Caco-2 (cell line): ENCODE measurements around the gene INPP4B. TPM values are rescaled to one million over a fixed set of nuclear protein-coding genes. Genes with fewer than 3 reads are reported as not detected.
A peak's percentile ranks its signal among the peaks of the same experiment; 100 is the strongest.

ENCODE experiments used
- BruUV-seq: library from RNA; stranded (reverse); fragments of 400-500 nt; replicated peaks from 2 replicates; lab custom pipeline; 2021; lab: Mats Ljungman, UMichigan
- CTCF ChIA-PET: fragments of 300-600 bp; sonication (Branson Sonifier 250); formaldehyde crosslinking; loops from one replicate; lab custom pipeline; 2022; ENCODE audit warnings: antibody characterized with exemption; lab: Charles Lee
- POLR2A ChIA-PET: fragments of 300-600 bp; sonication (Branson Sonifier 250); formaldehyde crosslinking; loops from one replicate; lab custom pipeline; 2022; ENCODE audit warnings: antibody characterized with exemption; lab: Charles Lee
- DNase-seq, 2 experiments: peaks; one replicate each; pipeline versions ENCODE4 v3.0.0 to v3.0.0-alpha.2; 2020 to 2022
- H3K27me3 ChIP-seq: replicated peaks from 2 replicates; pipeline ENCODE4 v1.6.0; 2011; ENCODE audit warnings: low read length; ENCODE audit not compliant: control insufficient read depth, insufficient read depth
- H3K36me3 ChIP-seq: 2 replicates; pipeline ENCODE4 v1.5.1; 2011; ENCODE audit warnings: low read length; ENCODE audit not compliant: control insufficient read depth, insufficient read depth
- H3K4me1 ChIP-seq: fragments of 250-450 bp; sonication (Bioruptor Pico); 2 replicates; pipeline ENCODE4 v1.5.1; 2020; ENCODE audit warnings: mild to moderate bottlenecking
- H3K4me3 ChIP-seq: 2 replicates; pipeline ENCODE4 v1.5.1; 2011; ENCODE audit warnings: low read depth, mild to moderate bottlenecking, control low read depth, low read length
- H3K9me3 ChIP-seq: fragments of 250-450 bp; sonication (Bioruptor Pico); 2 replicates; pipeline ENCODE4 v1.5.1; 2020; ENCODE audit warnings: mild to moderate bottlenecking, moderate library complexity
- H3K27ac Mint-ChIP-seq: one replicate; pipeline ENCODE4 v1.8.0; 2022; ENCODE audit warnings: mixed read lengths; ENCODE audit not compliant: unreplicated experiment
- H3K27me3 Mint-ChIP-seq: one replicate; pipeline ENCODE4 v1.8.0; 2022; ENCODE audit warnings: mixed read lengths; ENCODE audit not compliant: insufficient read depth, unreplicated experiment
- H3K36me3 Mint-ChIP-seq: one replicate; pipeline ENCODE4 v1.8.0; 2022; ENCODE audit warnings: mild to moderate bottlenecking, mixed read lengths; ENCODE audit not compliant: insufficient read depth, unreplicated experiment
- H3K4me1 Mint-ChIP-seq: one replicate; pipeline ENCODE4 v1.8.0; 2022; ENCODE audit warnings: low read depth, mixed read lengths; ENCODE audit not compliant: unreplicated experiment
- H3K4me3 Mint-ChIP-seq: one replicate; pipeline ENCODE4 v1.8.0; 2022; ENCODE audit warnings: mild to moderate bottlenecking, moderate library complexity, mixed read lengths; ENCODE audit not compliant: unreplicated experiment
- H3K9me3 Mint-ChIP-seq: one replicate; pipeline ENCODE4 v1.8.0; 2022; ENCODE audit warnings: mixed read lengths; ENCODE audit not compliant: unreplicated experiment
- intact Hi-C: fragments of 100-400 bp; cut with micrococcal nuclease; formaldehyde crosslinking; loops from one replicate; pipeline ENCODE4 v1.10.0; 2022; ENCODE audit not compliant: unreplicated experiment
- total RNA-seq: library from RNA; stranded (reverse); gene quantifications from 2 replicates; pipeline ENCODE4 v1.2.3, GENCODE V29; 2022
- TF ChIP-seq, protein P1 (sequence below), 2 experiments: fragments of 200-600 bp in 1 of 2; IDR thresholded peaks; 1 replicate in 1 of 2; 2 replicates in 1 of 2; pipeline versions ENCODE4 v1.5.1 to v1.8.0; 2011 to 2022; ENCODE audit warnings: antibody characterized with exemption in 1 of 2, control low read depth in 1 of 2, inconsistent platforms in 1 of 2, low read depth in 1 of 2, low read length in 1 of 2, mild to moderate bottlenecking in 1 of 2, moderate library complexity in 1 of 2; ENCODE audit not compliant: insufficient read depth in 1 of 2, severe bottlenecking in 1 of 2, unreplicated experiment in 1 of 2

INPP4B gene
- total RNA-seq, 1 experiment from 2014 or later = 10.3 TPM

DNA sequence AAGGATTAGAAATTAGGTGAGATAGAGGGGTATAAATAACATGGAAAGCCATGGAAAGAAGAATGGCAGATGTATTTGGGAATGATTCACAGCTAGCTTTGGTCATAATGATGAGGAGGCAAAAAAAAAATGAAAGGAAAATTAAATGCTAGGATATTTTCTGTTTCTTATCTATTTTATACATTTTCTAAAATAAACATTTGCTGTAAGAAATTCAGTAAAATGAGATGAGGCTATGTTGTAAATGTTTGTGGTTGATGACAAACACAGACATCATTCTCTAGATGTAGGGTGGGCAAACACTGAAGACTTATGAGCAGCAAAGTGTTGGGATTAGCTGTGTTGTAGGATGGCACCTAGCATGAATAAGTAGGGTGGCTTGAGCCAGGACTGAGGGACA lies 802.6 kb downstream of the INPP4B start:
- Histone ChIP-seq H3K4me3 (no peak overlapping the region), H3K9me3 (no peaks in the 10 kb centered on the region), H3K4me1 (no peaks in the 10 kb centered on the region), H3K27me3 (no peaks in the 10 kb centered on the region), H3K36me3 (no peaks in the 10 kb centered on the region)
- BruUV-seq = no TSS peak
- no peak overlapping the region for H3K27ac Mint-ChIP-seq
- H3K9me3 Mint-ChIP-seq = no peaks in the 10 kb centered on the region
- no peak for DNase-seq
- no peaks in the 10 kb centered on the region for H3K27me3 Mint-ChIP-seq
- H3K4me3 Mint-ChIP-seq = no peak overlapping the region
- H3K4me1 Mint-ChIP-seq = no peaks in the 10 kb centered on the region
- ChIA-PET CTCF (no interaction called here), POLR2A (no interaction called here)
- intact Hi-C loops = no loop called here
- H3K36me3 Mint-ChIP-seq = no peaks in the 10 kb centered on the region
- TF ChIP-seq, protein P1, sequence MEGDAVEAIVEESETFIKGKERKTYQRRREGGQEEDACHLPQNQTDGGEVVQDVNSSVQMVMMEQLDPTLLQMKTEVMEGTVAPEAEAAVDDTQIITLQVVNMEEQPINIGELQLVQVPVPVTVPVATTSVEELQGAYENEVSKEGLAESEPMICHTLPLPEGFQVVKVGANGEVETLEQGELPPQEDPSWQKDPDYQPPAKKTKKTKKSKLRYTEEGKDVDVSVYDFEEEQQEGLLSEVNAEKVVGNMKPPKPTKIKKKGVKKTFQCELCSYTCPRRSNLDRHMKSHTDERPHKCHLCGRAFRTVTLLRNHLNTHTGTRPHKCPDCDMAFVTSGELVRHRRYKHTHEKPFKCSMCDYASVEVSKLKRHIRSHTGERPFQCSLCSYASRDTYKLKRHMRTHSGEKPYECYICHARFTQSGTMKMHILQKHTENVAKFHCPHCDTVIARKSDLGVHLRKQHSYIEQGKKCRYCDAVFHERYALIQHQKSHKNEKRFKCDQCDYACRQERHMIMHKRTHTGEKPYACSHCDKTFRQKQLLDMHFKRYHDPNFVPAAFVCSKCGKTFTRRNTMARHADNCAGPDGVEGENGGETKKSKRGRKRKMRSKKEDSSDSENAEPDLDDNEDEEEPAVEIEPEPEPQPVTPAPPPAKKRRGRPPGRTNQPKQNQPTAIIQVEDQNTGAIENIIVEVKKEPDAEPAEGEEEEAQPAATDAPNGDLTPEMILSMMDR (IDR thresholded peaks at IDR 0.05; ENCODE audit: insufficient read depth in 1 of 2, low read depth in 1 of 2, low read length in 1 of 2, severe bottlenecking in 1 of 2, unreplicated experiment in 1 of 2) = no peak

DNA sequence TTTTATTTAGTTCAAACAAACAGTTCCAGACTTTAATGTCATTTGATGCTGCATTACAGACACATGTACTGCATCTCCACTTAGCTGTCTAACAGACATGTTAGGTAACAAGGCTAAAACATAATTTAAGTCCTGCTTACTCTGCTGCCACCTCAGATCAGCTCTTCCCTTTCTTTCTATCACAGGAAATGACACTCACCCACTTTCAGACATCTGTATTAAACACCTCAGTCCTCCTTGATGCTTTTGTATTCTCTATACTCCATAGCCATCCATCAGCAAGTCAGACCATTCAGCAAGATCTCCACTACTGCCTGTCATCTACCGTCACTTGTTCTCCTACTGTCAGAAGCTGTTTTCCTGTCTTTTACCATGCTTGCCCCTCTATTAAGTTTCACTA lies 804.3 kb downstream of the INPP4B start:
- CTCF ChIA-PET = no interaction called here
- H3K27me3 ChIP-seq = no peaks in the 10 kb centered on the region
- intact Hi-C loops = no loop called here
- no peaks in the 10 kb centered on the region for H3K36me3 ChIP-seq
- Mint-ChIP-seq H3K4me1 (no peaks in the 10 kb centered on the region), H3K9me3 (no peaks in the 10 kb centered on the region), H3K27me3 (no peaks in the 10 kb centered on the region), H3K27ac (no peak overlapping the region), H3K4me3 (no peak overlapping the region), H3K36me3 (no peaks in the 10 kb centered on the region)
- TF ChIP-seq, protein P1 (IDR thresholded peaks at IDR 0.05; ENCODE audit: insufficient read depth in 1 of 2, low read depth in 1 of 2, low read length in 1 of 2, severe bottlenecking in 1 of 2, unreplicated experiment in 1 of 2) = no peak
- no peaks in the 10 kb centered on the region for H3K4me1 ChIP-seq
- BruUV-seq = no TSS peak
- POLR2A ChIA-PET = no interaction called here
- no peak for DNase-seq
- no peaks in the 10 kb centered on the region for H3K9me3 ChIP-seq
- no peak overlapping the region for H3K4me3 ChIP-seq

DNA sequence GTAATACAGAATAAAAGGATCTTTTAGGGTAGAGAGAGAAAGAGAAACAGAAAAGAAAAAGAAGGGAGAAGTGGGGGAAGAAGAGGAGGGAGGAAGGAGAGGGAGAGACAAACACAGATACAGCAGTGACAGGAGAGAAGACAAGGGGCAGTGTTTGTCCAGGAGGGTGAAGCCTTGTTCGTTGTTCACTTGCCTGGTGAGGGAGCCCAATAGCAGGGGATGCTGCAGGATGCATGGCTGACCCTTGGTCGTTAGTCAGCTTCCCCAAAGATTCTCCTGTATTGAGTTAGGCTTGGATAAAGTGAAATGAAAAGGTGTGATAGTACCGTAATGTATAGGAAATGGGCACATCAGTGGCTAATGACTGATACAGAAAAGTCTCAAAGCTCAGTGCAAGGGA lies 806.1 kb downstream of the INPP4B start:
- Mint-ChIP-seq H3K27ac (no peak overlapping the region), H3K4me1 (no peaks in the 10 kb centered on the region), H3K27me3 (no peaks in the 10 kb centered on the region), H3K4me3 (no peak overlapping the region), H3K36me3 (no peaks in the 10 kb centered on the region), H3K9me3 (no peaks in the 10 kb centered on the region)
- ChIA-PET CTCF (no interaction called here), POLR2A (no interaction called here)
- Histone ChIP-seq H3K27me3 (no peaks in the 10 kb centered on the region), H3K36me3 (no peaks in the 10 kb centered on the region), H3K4me3 (no peak overlapping the region), H3K9me3 (no peaks in the 10 kb centered on the region), H3K4me1 (no peaks in the 10 kb centered on the region)
- DNase-seq = peak in 1 of 2 experiments; percentile 2
- intact Hi-C loops = no loop called here
- TF ChIP-seq, protein P1 (IDR thresholded peaks at IDR 0.05; ENCODE audit: insufficient read depth in 1 of 2, low read depth in 1 of 2, low read length in 1 of 2, severe bottlenecking in 1 of 2, unreplicated experiment in 1 of 2) = no peak
- BruUV-seq = no TSS peak
